ENCODE results near the gene EVI2A.
"Not testable (repeated sequence)": the region's sequence is repeated elsewhere in the genome, so short reads cannot be mapped to it uniquely, and the experiment has no call there.

Gene EVI2A

GRCh38 chr17:31291820-31292219, 29.6 kb downstream of the EVI2A start:
- H3K36me3 ChIP-seq (ENCODE audit: insufficient read depth, low read depth, low read length): no peaks in the 10 kb centered on the region
- no peak overlapping the region for H3K9ac ChIP-seq (ENCODE audit: low read depth, low read length)
- H3K9me3 ChIP-seq (ENCODE audit: insufficient read depth, low read depth, low read length): no peaks in the 10 kb centered on the region

DNA sequence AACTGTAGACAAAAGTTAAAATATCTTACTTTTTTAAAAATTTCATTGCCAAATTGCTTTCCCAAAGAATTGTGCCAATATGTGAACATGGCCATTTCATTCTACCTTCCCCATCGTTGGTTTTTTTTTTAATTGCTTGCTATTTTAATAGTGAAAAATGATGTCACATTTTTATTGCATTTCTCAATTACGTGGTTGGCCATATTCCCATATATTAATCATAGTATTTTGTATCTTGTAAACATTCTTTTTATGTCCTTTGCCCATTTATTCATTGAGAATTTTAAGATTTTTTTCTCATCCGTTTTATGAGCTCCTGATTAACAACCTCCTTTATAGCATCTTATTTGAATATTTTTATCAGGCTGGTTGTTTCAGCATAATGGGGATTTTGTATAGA, 31.6 kb downstream of the EVI2A start:
- Histone ChIP-seq H3K27ac (ENCODE audit: low read length) (no peak overlapping the region), H3K4me3 (ENCODE audit: low read length) (no peak overlapping the region), H3K27me3 (ENCODE audit: insufficient read depth, low read length) (no peaks in the 10 kb centered on the region), H3K36me3 (ENCODE audit: insufficient read depth, low read depth, low read length) (no peaks in the 10 kb centered on the region), H3K4me1 (ENCODE audit: insufficient read depth, low read length) (no peaks in the 10 kb centered on the region), H3K9me3 (ENCODE audit: insufficient read depth, low read depth, low read length) (no peaks in the 10 kb centered on the region), H3K9ac (ENCODE audit: low read depth, low read length) (no peak overlapping the region)

More at GRCh38 chr17:31291820-31292219, 29.6 kb downstream of the EVI2A start:
- Histone ChIP-seq H3K4me3 (ENCODE audit: low read length) (no peak overlapping the region), H3K27me3 (ENCODE audit: insufficient read depth, low read length) (no peaks in the 10 kb centered on the region), H3K27ac (ENCODE audit: low read length) (no peak overlapping the region), H3K4me1 (ENCODE audit: insufficient read depth, low read length) (no peaks in the 10 kb centered on the region; the same call in 1 of the 2 replicates)

DNA sequence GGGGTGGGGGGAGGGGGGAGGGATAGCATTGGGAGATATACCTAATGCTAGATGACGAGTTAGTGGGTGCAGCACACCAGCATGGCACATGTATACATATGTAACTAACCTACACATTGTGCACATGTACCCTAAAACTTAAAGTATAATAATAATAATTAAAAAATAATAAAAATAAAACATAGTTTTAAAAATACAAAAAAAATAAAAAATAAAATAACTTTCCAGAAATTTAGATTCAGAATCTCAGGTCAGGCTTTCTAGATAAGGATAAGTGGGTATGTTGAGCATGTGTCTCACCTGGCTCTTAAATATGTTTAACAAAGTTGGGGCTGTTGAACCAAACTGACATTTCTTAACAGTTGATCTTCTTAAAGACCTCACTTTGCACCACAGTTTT, 33.5 kb downstream of the EVI2A start:
- not testable (repeated sequence) for H3K4me3 ChIP-seq (ENCODE audit: low read length); H3K4me1 ChIP-seq (ENCODE audit: insufficient read depth, low read length)

DNA sequence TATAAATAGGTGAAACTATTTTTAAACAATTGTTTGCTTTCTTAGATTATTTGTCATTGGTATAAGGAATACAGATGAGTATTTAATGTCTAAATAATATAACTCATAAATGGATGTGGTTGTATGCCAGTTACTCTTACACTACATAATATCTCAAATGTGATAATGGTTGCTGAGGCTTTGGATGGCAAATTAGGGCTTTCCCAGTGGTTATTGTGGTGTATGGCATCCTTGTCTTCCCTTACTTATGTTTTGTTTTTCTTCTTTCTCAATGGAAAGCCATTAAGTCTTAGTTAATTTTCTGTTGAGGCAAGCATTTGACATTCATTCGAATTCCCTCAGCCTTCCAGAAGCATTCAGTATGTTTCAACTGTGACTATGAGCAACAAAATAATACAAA, 34.8 kb downstream of the EVI2A start:
- H3K4me3 ChIP-seq (ENCODE audit: low read length): no peak overlapping the region
- H3K36me3 ChIP-seq (ENCODE audit: insufficient read depth, low read depth, low read length): peaks cover 5% of the 10 kb centered on the region; the same call in 1 of the 2 replicates
- H3K27me3 ChIP-seq (ENCODE audit: insufficient read depth, low read length): no peaks in the 10 kb centered on the region
- no peak overlapping the region for H3K27ac ChIP-seq (ENCODE audit: low read length)
- H3K9ac ChIP-seq (ENCODE audit: low read depth, low read length): no peak overlapping the region
- H3K4me1 ChIP-seq (ENCODE audit: insufficient read depth, low read length): no peaks in the 10 kb centered on the region
- H3K9me3 ChIP-seq (ENCODE audit: insufficient read depth, low read depth, low read length): no peaks in the 10 kb centered on the region

More for the DNA sequence above, 33.5 kb downstream of the EVI2A start:
- H3K9me3 ChIP-seq (ENCODE audit: insufficient read depth, low read depth, low read length); H3K9ac ChIP-seq (ENCODE audit: low read depth, low read length); H3K27me3 ChIP-seq (ENCODE audit: insufficient read depth, low read length); H3K36me3 ChIP-seq (ENCODE audit: insufficient read depth, low read depth, low read length); H3K27ac ChIP-seq (ENCODE audit: low read length): not testable (repeated sequence)

DNA sequence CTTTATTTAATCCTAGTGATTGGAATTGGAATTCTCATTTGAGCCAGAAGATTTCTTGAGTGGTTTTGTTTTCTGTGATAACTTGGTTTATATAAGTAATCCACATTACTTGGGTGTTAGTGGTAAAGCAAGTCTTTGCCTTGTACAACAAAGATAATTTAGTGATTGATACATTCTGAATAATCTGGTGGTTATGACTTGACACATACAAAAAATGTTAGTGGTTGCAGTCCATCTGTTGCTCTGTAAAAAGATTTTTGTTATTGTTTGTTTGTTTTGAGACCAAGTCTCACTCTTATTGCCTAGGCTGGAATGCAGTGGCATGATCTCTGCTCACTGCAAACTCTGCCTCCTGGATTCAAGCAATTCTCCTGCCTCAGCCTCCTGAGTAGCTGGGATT, 37.6 kb downstream of the EVI2A start:
- H3K27ac ChIP-seq (ENCODE audit: low read length): no peak overlapping the region
- peaks cover 5% of the 10 kb centered on the region; the same call in 1 of the 2 replicates for H3K36me3 ChIP-seq (ENCODE audit: insufficient read depth, low read depth, low read length)
- peaks cover 9% of the 10 kb centered on the region; the same call in 1 of the 2 replicates for H3K4me1 ChIP-seq (ENCODE audit: insufficient read depth, low read length)

GRCh38 chr17:31281061-31281460, 40.4 kb downstream of the EVI2A start:
- no peaks in the 10 kb centered on the region for H3K27me3 ChIP-seq (ENCODE audit: insufficient read depth, low read length)
- peaks cover 17% of the 10 kb centered on the region for H3K36me3 ChIP-seq (ENCODE audit: insufficient read depth, low read depth, low read length)
- H3K9me3 ChIP-seq (ENCODE audit: insufficient read depth, low read depth, low read length): no peaks in the 10 kb centered on the region
- no peak overlapping the region for H3K9ac ChIP-seq (ENCODE audit: low read depth, low read length)
- peaks cover 9% of the 10 kb centered on the region; the same call in 1 of the 2 replicates for H3K4me1 ChIP-seq (ENCODE audit: insufficient read depth, low read length)
- H3K4me3 ChIP-seq (ENCODE audit: low read length): no peak overlapping the region
- no peak overlapping the region for H3K27ac ChIP-seq (ENCODE audit: low read length)

More for the DNA sequence above, 37.6 kb downstream of the EVI2A start:
- no peaks in the 10 kb centered on the region for H3K27me3 ChIP-seq (ENCODE audit: insufficient read depth, low read length)
- H3K9me3 ChIP-seq (ENCODE audit: insufficient read depth, low read depth, low read length): no peaks in the 10 kb centered on the region
- no peak overlapping the region for H3K4me3 ChIP-seq (ENCODE audit: low read length)
- H3K9ac ChIP-seq (ENCODE audit: low read depth, low read length): no peak overlapping the region

GRCh38 chr17:31279401-31279800, 42.0 kb downstream of the EVI2A start:
- Histone ChIP-seq H3K9me3 (ENCODE audit: insufficient read depth, low read depth, low read length) (no peaks in the 10 kb centered on the region), H3K4me3 (ENCODE audit: low read length) (no peak overlapping the region), H3K4me1 (ENCODE audit: insufficient read depth, low read length) (peaks cover 9% of the 10 kb centered on the region; the same call in 1 of the 2 replicates), H3K9ac (ENCODE audit: low read depth, low read length) (no peak overlapping the region), H3K27ac (ENCODE audit: low read length) (no peak overlapping the region), H3K36me3 (ENCODE audit: insufficient read depth, low read depth, low read length) (peaks cover 21% of the 10 kb centered on the region), H3K27me3 (ENCODE audit: insufficient read depth, low read length) (no peaks in the 10 kb centered on the region)

GRCh38 chr17:31275116-31275515, 46.3 kb downstream of the EVI2A start:
- Histone ChIP-seq H3K27me3 (ENCODE audit: insufficient read depth, low read length) (no peaks in the 10 kb centered on the region), H3K9me3 (ENCODE audit: insufficient read depth, low read depth, low read length) (no peaks in the 10 kb centered on the region), H3K4me3 (ENCODE audit: low read length) (no peak overlapping the region), H3K27ac (ENCODE audit: low read length) (no peak overlapping the region), H3K36me3 (ENCODE audit: insufficient read depth, low read depth, low read length) (peaks cover 20% of the 10 kb centered on the region), H3K4me1 (ENCODE audit: insufficient read depth, low read length) (peaks cover 9% of the 10 kb centered on the region; the same call in 1 of the 2 replicates), H3K9ac (ENCODE audit: low read depth, low read length) (no peak overlapping the region)

DNA sequence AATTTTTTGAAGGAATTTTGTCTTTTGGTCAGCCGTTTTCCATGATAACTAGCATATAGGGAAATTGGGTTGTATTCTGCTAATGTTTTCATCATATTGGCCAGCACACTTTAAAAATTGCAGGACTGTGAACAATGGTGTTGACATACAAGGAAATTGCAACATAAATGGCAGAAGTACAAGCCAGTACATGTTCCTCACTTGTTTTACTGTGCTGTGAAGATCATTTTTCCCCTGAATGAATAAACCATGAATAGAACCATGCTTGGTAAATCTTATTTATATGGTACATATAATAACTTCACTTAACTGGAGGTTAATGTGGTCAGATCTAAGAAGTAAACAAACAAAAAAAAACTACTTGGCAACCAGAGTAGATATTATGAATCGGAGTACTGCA, 47.2 kb downstream of the EVI2A start:
- Histone ChIP-seq H3K27me3 (ENCODE audit: insufficient read depth, low read length) (no peaks in the 10 kb centered on the region), H3K4me1 (ENCODE audit: insufficient read depth, low read length) (peaks cover 7% of the 10 kb centered on the region), H3K36me3 (ENCODE audit: insufficient read depth, low read depth, low read length) (peaks cover 25% of the 10 kb centered on the region), H3K27ac (ENCODE audit: low read length) (no peak overlapping the region), H3K9me3 (ENCODE audit: insufficient read depth, low read depth, low read length) (no peaks in the 10 kb centered on the region), H3K9ac (ENCODE audit: low read depth, low read length) (no peak overlapping the region), H3K4me3 (ENCODE audit: low read length) (no peak overlapping the region)

DNA sequence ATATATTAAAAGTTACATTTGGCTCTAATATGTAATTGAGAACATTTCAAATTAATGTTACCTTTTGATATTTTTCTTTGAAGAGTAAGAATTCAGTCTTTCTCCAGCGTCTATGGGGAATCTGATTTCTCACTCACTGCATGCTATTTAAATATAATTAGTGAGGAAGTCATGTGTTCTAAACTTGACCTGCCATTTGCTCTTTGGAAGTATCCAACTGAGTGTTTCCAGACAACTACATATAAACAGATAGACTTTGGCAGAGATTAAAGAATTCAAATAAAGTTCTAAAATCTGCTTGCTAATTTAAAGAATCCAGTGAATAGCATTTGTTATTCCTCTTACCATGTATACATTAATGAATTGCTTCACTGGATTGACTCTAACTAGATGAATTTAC, 47.9 kb downstream of the EVI2A start:
- no peaks in the 10 kb centered on the region for H3K9me3 ChIP-seq (ENCODE audit: insufficient read depth, low read depth, low read length)
- no peak overlapping the region for H3K4me3 ChIP-seq (ENCODE audit: low read length)
- no peak overlapping the region for H3K9ac ChIP-seq (ENCODE audit: low read depth, low read length)
- H3K4me1 ChIP-seq (ENCODE audit: insufficient read depth, low read length): peaks cover 7% of the 10 kb centered on the region; the same call in 1 of the 2 replicates
- H3K27ac ChIP-seq (ENCODE audit: low read length): no peak overlapping the region
- peaks cover 29% of the 10 kb centered on the region for H3K36me3 ChIP-seq (ENCODE audit: insufficient read depth, low read depth, low read length)
- H3K27me3 ChIP-seq (ENCODE audit: insufficient read depth, low read length): no peaks in the 10 kb centered on the region

DNA sequence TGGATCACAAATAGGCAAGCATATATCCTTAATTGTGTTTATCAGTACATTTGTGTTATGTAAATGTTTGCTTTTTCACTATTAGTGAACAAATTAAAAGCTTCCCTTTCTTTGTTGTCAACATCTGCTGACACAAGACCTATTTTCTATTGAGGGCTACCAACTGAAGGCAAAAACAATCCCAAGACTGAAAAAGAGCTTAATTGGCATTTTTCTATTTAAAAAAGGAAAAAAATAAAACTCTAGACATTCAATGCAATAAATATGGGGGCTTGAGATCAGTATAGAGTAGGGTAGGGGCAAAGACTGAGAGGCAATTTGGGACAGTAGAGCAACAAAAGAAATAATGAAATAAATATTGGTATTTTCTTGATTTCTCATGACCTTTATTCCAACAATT, 48.6 kb downstream of the EVI2A start:
- Histone ChIP-seq H3K4me1 (ENCODE audit: insufficient read depth, low read length) (peaks cover 7% of the 10 kb centered on the region; the same call in 1 of the 2 replicates), H3K27ac (ENCODE audit: low read length) (no peak overlapping the region), H3K27me3 (ENCODE audit: insufficient read depth, low read length) (no peaks in the 10 kb centered on the region), H3K4me3 (ENCODE audit: low read length) (no peak overlapping the region), H3K9ac (ENCODE audit: low read depth, low read length) (no peak overlapping the region), H3K9me3 (ENCODE audit: insufficient read depth, low read depth, low read length) (no peaks in the 10 kb centered on the region), H3K36me3 (ENCODE audit: insufficient read depth, low read depth, low read length) (peaks cover 31% of the 10 kb centered on the region)

DNA sequence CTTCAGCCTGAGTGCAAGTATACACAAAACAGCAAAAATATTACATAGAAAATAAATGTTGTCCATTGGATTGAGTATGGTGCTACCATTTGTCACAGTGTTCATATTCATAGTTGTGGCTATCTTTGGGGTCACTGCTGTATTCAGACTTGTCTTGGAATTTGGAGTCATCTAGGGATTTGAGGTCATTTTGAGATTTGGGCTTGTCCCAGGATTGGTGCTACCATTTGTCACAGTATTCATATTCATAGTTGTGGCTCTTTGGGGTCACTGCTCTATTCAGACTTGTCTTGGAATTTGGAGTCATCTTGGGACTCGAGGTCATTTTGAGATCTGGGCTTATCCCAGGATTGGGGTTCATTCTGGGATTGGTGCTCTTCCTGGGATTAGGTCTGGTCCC, 49.2 kb downstream of the EVI2A start:
- H3K36me3 ChIP-seq (ENCODE audit: insufficient read depth, low read depth, low read length): peaks cover 31% of the 10 kb centered on the region
- H3K4me1 ChIP-seq (ENCODE audit: insufficient read depth, low read length): peaks cover 7% of the 10 kb centered on the region; the same call in 1 of the 2 replicates
- no peak overlapping the region for H3K9ac ChIP-seq (ENCODE audit: low read depth, low read length)
- no peak overlapping the region for H3K27ac ChIP-seq (ENCODE audit: low read length)
- H3K9me3 ChIP-seq (ENCODE audit: insufficient read depth, low read depth, low read length): no peaks in the 10 kb centered on the region
- no peak overlapping the region for H3K4me3 ChIP-seq (ENCODE audit: low read length)
- H3K27me3 ChIP-seq (ENCODE audit: insufficient read depth, low read length): no peaks in the 10 kb centered on the region
